ACC112 (cell line): Measurements from ENCODE around the gene GATAD2A.
"Not testable (repeated sequence)": the region's sequence is repeated elsewhere in the genome, so short reads cannot be mapped to it uniquely, and the experiment has no call there.

Source experiments
- H2AFZ ChIP-seq: fragments of 200-600 bp; sonication (generic); one replicate; pipeline ENCODE4 v1.6.0; 2017; ENCODE audit warnings: antibody characterized with exemption, low read length; ENCODE audit not compliant: unreplicated experiment
- H3K27ac ChIP-seq: fragments of 200-600 bp; sonication (generic); 2 replicates; pipeline ENCODE4 v1.5.1; 2014; ENCODE audit warnings: low read depth, mild to moderate bottlenecking, antibody characterized with exemption, low read length, moderate library complexity
- H3K27me3 ChIP-seq: fragments of 200-600 bp; sonication (generic); 2 replicates; pipeline ENCODE4 v1.6.1; 2014; ENCODE audit warnings: mild to moderate bottlenecking, antibody characterized with exemption, low read length, moderate library complexity, mixed read lengths; ENCODE audit not compliant: insufficient read depth
- H3K36me3 ChIP-seq: fragments of 200-600 bp; sonication (generic); 2 replicates; pipeline ENCODE4 v1.6.1; 2016; ENCODE audit warnings: mild to moderate bottlenecking, antibody characterized with exemption, low read length, moderate library complexity, mixed read lengths; ENCODE audit not compliant: insufficient read depth
- H3K4me1 ChIP-seq: fragments of 200-600 bp; sonication (generic); one replicate; pipeline ENCODE4 v1.6.1; 2016; ENCODE audit warnings: low read length, mixed read lengths; ENCODE audit not compliant: insufficient read depth, unreplicated experiment, control insufficient read depth
- H3K4me3 ChIP-seq: fragments of 200-600 bp; sonication (generic); 2 replicates; pipeline ENCODE4 v1.5.1; 2014; ENCODE audit warnings: mild to moderate bottlenecking, low read depth, low read length
- H3K79me2 ChIP-seq: fragments of 200-600 bp; sonication (generic); one replicate; pipeline ENCODE4 v1.6.0; 2016; ENCODE audit warnings: low read length; ENCODE audit not compliant: control insufficient read depth, unreplicated experiment, insufficient read depth

GATAD2A gene

GRCh38 chr19:19389683-19390082, 15.8 kb upstream of the GATAD2A start:
- not testable (repeated sequence) for H3K27me3 ChIP-seq, H2AFZ ChIP-seq, H3K4me3 ChIP-seq, H3K36me3 ChIP-seq, H3K27ac ChIP-seq
- peaks cover 10% of the 10 kb centered on the region for H3K4me1 ChIP-seq
- H3K79me2 ChIP-seq = peaks cover 66% of the 10 kb centered on the region

- not testable (repeated sequence) for H3K27me3 ChIP-seq, H2AFZ ChIP-seq, H3K4me3 ChIP-seq, H3K4me1 ChIP-seq, H3K36me3 ChIP-seq, H3K27ac ChIP-seq
- peaks cover 55% of the 10 kb centered on the region for H3K79me2 ChIP-seq
Observed at GRCh38 chr19:19394333-19394732, 11.1 kb upstream of the GATAD2A start.

- Histone ChIP-seq H3K4me3 (0 out of 2 replicates have a peak overlapping the region, but pooled peaks have one; percentile 33), H3K79me2 (peaks cover 39% of the 10 kb centered on the region), H2AFZ (no peak overlapping the region), H3K27ac (peak overlapping the region; percentile 21), H3K4me1 (peaks cover 27% of the 10 kb centered on the region), H3K27me3 (no peaks in the 10 kb centered on the region), H3K36me3 (no peaks in the 10 kb centered on the region)
Observed at GRCh38 chr19:19399733-19400433, 5.6 kb upstream of the GATAD2A start.

GRCh38 chr19:19402656-19403372, 2.7 kb upstream of the GATAD2A start:
- no peaks in the 10 kb centered on the region for H3K36me3 ChIP-seq
- H3K27me3 ChIP-seq = no peaks in the 10 kb centered on the region
- peak overlapping the region; percentile 91 for H3K27ac ChIP-seq
- peaks cover 40% of the 10 kb centered on the region for H3K79me2 ChIP-seq
- no peak overlapping the region for H3K4me3 ChIP-seq
- H2AFZ ChIP-seq = no peak overlapping the region
- peaks cover 37% of the 10 kb centered on the region for H3K4me1 ChIP-seq

GRCh38 chr19:19403373-19403901, 2.0 kb upstream of the GATAD2A start:
- H3K27me3 ChIP-seq = no peaks in the 10 kb centered on the region
- H3K36me3 ChIP-seq = no peaks in the 10 kb centered on the region
- peak overlapping the region; percentile 91 for H3K27ac ChIP-seq
- peaks cover 46% of the 10 kb centered on the region for H3K79me2 ChIP-seq
- no peak overlapping the region for H2AFZ ChIP-seq
- H3K4me1 ChIP-seq = peaks cover 40% of the 10 kb centered on the region
- no peak overlapping the region for H3K4me3 ChIP-seq

GRCh38 chr19:19405971-19406877, 749 bp downstream of the GATAD2A start:
- peak overlapping the region; percentile 93 for H3K4me3 ChIP-seq
- H3K27me3 ChIP-seq = no peaks in the 10 kb centered on the region
- H3K4me1 ChIP-seq = peaks cover 31% of the 10 kb centered on the region
- peaks cover 63% of the 10 kb centered on the region for H3K79me2 ChIP-seq
- H2AFZ ChIP-seq = no peak overlapping the region
- no peaks in the 10 kb centered on the region for H3K36me3 ChIP-seq
- peak overlapping the region; percentile 77 for H3K27ac ChIP-seq

GRCh38 chr19:19406878-19407632, 1.6 kb downstream of the GATAD2A start:
- peak overlapping the region; percentile 77 for H3K27ac ChIP-seq
- peak overlapping the region; percentile 93 for H3K4me3 ChIP-seq
- peaks cover 31% of the 10 kb centered on the region for H3K4me1 ChIP-seq
- no peaks in the 10 kb centered on the region for H3K36me3 ChIP-seq
- no peaks in the 10 kb centered on the region for H3K27me3 ChIP-seq
- H2AFZ ChIP-seq = no peak overlapping the region
- H3K79me2 ChIP-seq = peaks cover 67% of the 10 kb centered on the region

GRCh38 chr19:19407633-19407930, 2.1 kb downstream of the GATAD2A start:
- peaks cover 31% of the 10 kb centered on the region for H3K4me1 ChIP-seq
- H3K4me3 ChIP-seq = peak overlapping the region; percentile 93
- no peak overlapping the region for H2AFZ ChIP-seq
- 0 out of 2 replicates have a peak overlapping the region, but pooled peaks have one; percentile 77 for H3K27ac ChIP-seq
- peaks cover 70% of the 10 kb centered on the region for H3K79me2 ChIP-seq
- no peaks in the 10 kb centered on the region for H3K36me3 ChIP-seq
- no peaks in the 10 kb centered on the region for H3K27me3 ChIP-seq

GRCh38 chr19:19409205-19409604, 3.7 kb downstream of the GATAD2A start:
- H3K4me1 ChIP-seq = peaks cover 20% of the 10 kb centered on the region
- H3K79me2 ChIP-seq = peaks cover 79% of the 10 kb centered on the region
- H3K4me3 ChIP-seq = no peak overlapping the region
- no peak overlapping the region for H2AFZ ChIP-seq
- H3K27me3 ChIP-seq = no peaks in the 10 kb centered on the region
- no peaks in the 10 kb centered on the region for H3K36me3 ChIP-seq
- H3K27ac ChIP-seq = no peak overlapping the region

- H3K79me2 ChIP-seq = peaks cover 83% of the 10 kb centered on the region
- H2AFZ ChIP-seq = no peak overlapping the region
- H3K27me3 ChIP-seq = no peaks in the 10 kb centered on the region
- no peak overlapping the region for H3K4me3 ChIP-seq
- H3K27ac ChIP-seq = no peak overlapping the region
- H3K4me1 ChIP-seq = peaks cover 18% of the 10 kb centered on the region
- H3K36me3 ChIP-seq = no peaks in the 10 kb centered on the region
Observed at GRCh38 chr19:19409631-19410030, 4.2 kb downstream of the GATAD2A start.
